ENCODE measurements around the gene PPP1R12A.
A peak's percentile ranks its signal among the peaks of the same experiment; 100 is the strongest.
"Not testable (repeated sequence)": the region's sequence is repeated elsewhere in the genome, so short reads cannot be mapped to it uniquely, and the experiment has no call there.

The PPP1R12A gene

GRCh38 chr12:79886917-79887519 is 47.9 kb downstream of the PPP1R12A start:
- DNase-seq: peak; percentile 66

- no peak for DNase-seq
Observed at GRCh38 chr12:79885911-79886490, 48.9 kb downstream of the PPP1R12A start.

- DNase-seq: no peak
Observed at GRCh38 chr12:79884401-79885006, 50.4 kb downstream of the PPP1R12A start.

- no peak for DNase-seq
Observed at GRCh38 chr12:79883216-79883615, 51.7 kb downstream of the PPP1R12A start.

- no peak for DNase-seq
Observed at GRCh38 chr12:79881351-79881750, 53.5 kb downstream of the PPP1R12A start.

- not testable (repeated sequence) for DNase-seq
Observed at GRCh38 chr12:79878506-79878905, 56.4 kb downstream of the PPP1R12A start.

DNA sequence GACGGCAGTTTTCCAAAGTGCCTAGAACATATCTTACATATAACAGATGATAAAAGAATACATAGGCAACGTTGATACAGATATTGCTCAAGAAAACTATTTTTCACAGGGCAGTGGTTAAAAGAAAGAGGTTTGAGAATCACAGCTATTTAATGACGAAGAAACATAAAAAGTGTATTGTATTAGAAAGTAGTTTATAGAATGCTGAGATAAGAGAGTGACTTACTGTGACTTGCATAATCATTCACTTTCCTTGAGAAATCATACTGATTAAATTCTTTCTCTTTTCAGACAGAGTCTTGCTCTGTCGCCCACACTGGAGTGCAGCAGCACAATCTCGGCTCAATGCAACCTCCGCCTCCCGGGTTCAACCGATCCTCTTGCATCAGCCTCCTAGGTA is 57.7 kb downstream of the PPP1R12A start:
- DNase-seq: no peak

DNA sequence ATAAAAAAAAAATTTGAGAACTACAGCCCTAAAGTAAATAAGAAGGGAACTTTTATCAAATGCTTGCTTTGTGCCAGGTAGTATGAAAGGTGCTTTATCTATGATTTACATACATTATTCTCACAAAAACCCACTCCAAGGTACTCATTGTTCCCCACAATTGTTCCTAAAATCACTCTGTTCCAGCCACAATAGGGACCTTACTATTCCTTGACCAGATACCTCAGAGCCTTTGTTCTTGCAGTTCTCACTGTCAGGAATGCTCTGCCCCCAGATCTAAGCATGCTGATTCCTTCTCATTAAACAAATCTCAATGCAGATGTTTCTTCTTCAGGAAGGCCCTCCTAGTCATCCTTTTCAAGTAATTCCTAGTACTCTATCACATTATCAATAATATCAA is 60.2 kb downstream of the PPP1R12A start:
- no peak for DNase-seq

GRCh38 chr12:79873201-79873600 is 61.7 kb downstream of the PPP1R12A start:
- DNase-seq: no peak

DNA sequence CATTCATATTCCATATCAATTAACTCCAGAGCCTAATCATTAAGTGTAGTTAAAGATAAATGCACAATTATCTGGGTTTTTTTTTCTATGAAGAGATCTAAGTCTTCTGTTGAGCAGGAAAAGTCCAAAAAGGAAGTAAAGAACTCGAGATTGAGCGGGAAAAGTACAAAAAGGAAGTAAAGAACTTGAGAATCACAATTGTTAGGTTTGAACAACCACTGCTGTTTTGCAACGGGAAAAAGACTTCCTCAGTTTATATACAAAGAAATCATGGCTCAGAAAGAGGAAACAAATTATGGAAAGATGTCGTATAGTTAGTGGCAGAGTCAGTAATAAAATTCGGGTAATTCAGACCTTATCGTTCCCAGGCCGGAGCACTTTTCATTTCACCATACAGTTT is 63.3 kb downstream of the PPP1R12A start:
- DNase-seq: no peak

DNA sequence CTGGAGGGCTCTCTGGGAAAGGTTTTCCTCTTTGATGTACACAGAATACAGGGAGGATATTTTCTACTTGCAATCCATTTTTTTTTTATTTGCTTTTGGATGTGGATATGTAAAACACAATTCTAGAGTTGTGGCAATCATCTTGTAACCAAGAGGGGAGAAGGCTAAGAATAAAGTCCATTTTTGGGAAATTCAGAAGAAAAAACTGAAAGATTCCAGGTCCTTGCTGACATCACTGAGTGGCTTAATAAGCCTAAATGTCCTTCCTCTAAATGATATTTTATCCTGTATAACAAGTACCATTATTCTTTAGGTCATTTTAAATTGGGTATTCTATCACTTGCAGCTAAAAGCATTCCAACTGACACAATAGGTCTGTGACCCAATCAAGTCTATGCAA is 64.0 kb downstream of the PPP1R12A start:
- DNase-seq: no peak

- no peak for DNase-seq
Observed at GRCh38 chr12:79859646-79860045, 75.3 kb downstream of the PPP1R12A start.

GRCh38 chr12:79858518-79858917 is 76.4 kb downstream of the PPP1R12A start:
- DNase-seq: no peak

GRCh38 chr12:79857675-79858074 is 77.2 kb downstream of the PPP1R12A start:
- no peak for DNase-seq

DNA sequence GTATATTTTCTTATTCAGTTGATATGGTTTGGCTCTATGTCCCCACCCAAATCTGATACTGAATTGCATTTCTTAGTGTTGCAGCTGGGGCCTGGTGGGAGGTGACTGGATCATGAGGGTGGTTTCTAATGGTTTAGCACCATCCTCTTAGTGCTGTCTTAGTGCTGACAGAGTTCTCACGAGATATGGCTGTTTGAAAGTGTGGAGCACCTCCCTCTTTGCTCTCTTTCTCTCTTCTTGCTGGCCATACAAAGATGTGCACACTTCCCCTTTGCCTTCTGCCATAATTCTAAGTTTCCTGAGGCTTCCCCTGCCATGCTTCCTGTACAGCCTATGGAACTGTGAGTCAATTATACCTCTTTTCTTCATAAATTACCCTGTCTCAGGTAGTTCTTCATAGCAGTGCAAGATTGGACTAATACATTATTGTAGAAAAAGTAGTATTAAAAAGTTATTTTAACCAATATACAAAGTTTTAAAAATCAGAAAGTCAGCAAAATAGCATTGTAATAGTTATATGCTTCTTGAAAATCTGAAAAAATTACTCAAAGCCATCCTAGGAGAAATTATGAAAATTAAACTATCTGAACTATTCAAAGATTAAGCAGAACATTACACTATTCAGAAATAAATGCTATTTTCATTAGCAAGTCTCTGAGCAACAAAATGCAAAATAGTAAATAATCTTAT is 84.1 kb downstream of the PPP1R12A start:
- DNase-seq: no peak

- DNase-seq: peak; percentile 20
Observed at GRCh38 chr12:79848339-79848738, 86.6 kb downstream of the PPP1R12A start.

DNA sequence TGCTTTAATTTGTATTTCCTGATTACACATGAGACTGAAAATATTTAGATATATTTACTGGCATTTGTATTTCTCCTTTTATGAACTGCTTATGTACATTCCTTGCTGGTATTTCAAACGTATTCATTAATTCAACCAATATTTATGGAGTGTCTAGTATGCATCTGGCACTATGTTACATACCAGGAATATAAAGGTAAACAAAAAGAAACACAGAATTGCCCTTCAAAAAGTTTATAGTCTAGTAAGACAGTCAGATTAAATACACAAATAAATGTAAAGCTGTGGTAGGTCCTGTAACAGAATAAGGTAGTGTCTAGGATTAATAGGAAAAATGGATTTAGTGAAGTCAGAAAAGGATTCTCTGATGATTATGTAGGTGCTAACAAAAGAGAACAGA is 87.5 kb downstream of the PPP1R12A start:
- DNase-seq: no peak

DNA sequence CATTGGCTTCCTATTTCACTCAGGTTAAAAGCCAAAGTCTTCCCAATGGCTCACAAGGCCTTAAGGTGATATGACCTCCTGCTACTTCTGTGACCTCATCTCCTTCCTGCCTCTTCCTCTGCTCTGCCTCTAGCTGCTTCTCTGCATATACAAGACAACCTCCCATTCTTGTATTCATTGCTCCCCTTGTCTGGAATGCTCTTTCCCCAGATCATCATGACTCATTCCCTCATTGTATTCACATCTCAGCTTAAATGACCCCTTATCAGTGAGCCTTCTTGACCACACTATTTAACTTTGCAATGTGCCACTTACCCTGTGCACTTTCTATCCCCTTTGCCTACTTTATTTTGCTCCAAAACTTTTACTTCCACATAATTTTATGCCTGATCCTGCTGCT is 90.2 kb downstream of the PPP1R12A start:
- DNase-seq: no peak

DNA sequence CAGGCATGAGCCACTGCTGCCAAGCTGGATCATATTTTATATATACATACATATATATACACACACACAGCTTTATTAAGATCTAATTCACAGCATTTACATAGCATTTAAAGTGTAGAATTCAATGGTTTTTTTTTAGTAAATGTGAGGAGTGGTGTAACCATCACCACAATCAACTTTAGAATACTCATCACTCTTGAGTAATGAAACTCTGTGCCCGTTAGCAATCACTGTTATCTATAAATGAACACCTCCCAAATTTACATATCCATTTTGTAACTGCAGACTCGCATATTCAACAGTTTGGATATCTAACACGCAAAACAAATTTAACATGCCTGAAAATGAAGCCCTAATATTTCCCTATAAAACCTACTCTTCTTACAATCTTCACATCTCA is 90.9 kb downstream of the PPP1R12A start:
- no peak for DNase-seq

- DNase-seq: no peak
Observed at GRCh38 chr12:79842630-79843029, 92.3 kb downstream of the PPP1R12A start.

DNA sequence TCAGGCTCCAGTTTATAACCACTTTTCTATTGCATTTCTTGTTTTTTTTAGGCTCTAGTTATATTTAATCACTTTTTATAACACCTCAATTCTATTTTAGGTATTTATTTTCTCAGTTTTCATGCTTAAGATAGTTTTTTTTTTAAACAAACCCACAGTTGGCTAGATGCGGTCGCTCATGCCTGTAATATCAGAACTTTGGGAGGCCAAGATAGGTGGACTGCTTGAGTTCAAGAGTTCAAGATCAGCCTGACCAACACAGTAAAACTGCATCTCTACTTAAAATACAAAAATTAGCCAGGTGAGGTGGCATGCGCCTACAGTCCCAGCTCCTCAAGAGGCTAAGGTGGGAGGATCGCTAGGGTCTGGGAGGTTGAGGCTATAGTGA is 93.0 kb downstream of the PPP1R12A start:
- no peak for DNase-seq

DNA sequence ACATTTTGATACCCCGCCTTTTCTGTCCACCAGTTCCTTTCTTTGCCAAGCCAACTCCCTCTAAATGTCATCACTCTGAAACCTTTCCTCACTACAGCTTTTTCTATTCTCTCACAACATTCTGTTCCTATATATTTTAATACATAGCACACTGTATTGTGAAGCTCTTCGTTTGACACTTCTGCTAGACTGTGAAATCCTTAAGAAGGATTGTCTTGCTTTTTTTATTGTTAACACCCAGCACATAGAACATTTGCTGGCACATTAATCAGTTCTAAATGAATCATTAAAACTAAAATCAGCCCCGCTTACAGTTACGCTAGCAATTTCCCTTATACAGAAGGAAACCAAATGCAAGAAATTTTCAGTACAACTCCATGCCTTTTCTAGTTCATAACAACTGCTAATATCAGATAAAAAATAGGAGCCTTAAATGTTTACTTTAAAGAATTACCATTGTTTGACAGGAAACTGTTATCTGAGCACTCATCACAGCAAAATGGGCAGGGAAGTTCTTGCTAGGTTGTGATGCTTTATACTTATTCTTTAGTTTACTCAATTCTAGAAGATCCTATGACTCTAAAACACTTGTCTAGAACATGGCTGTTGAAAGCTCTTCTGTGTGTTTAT is 93.5 kb downstream of the PPP1R12A start:
- no peak for DNase-seq

GRCh38 chr12:79838359-79838758 is 96.5 kb downstream of the PPP1R12A start:
- no peak for DNase-seq

GRCh38 chr12:79837575-79837974 is 97.3 kb downstream of the PPP1R12A start:
- DNase-seq: no peak

Data from CD4-positive, alpha-beta T cell treated with Interleukin-10 for 1 hour (primary cell).